ENCODE data around the gene PRDM16.

PRDM16 gene

DNA sequence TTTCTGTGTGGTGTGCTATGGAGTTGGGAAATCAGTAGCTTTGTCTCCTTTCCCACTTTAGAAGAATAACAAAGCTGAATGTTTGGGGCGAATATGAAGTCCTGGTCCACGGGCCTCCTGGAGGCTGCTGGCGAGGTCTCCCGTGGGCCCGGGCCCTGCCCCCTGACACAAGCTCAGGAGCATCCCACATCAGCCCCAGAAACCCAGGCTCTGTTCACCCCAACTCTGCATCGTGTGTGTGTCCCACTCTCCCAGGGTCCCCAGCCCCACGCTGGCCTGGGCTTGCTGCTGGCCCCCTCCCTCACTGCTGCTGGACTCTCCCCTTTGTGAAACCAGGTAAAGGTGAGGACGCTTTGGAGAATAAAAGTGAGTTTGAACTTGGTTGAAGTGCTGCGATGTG lies 8.1 kb downstream of the PRDM16 start (continued):
- TF ChIP-seq, protein P1, sequence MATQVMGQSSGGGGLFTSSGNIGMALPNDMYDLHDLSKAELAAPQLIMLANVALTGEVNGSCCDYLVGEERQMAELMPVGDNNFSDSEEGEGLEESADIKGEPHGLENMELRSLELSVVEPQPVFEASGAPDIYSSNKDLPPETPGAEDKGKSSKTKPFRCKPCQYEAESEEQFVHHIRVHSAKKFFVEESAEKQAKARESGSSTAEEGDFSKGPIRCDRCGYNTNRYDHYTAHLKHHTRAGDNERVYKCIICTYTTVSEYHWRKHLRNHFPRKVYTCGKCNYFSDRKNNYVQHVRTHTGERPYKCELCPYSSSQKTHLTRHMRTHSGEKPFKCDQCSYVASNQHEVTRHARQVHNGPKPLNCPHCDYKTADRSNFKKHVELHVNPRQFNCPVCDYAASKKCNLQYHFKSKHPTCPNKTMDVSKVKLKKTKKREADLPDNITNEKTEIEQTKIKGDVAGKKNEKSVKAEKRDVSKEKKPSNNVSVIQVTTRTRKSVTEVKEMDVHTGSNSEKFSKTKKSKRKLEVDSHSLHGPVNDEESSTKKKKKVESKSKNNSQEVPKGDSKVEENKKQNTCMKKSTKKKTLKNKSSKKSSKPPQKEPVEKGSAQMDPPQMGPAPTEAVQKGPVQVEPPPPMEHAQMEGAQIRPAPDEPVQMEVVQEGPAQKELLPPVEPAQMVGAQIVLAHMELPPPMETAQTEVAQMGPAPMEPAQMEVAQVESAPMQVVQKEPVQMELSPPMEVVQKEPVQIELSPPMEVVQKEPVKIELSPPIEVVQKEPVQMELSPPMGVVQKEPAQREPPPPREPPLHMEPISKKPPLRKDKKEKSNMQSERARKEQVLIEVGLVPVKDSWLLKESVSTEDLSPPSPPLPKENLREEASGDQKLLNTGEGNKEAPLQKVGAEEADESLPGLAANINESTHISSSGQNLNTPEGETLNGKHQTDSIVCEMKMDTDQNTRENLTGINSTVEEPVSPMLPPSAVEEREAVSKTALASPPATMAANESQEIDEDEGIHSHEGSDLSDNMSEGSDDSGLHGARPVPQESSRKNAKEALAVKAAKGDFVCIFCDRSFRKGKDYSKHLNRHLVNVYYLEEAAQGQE (tag by site-specific recombination; IDR thresholded peaks at IDR 0.05), result no peak
- TF ChIP-seq, protein P2, sequence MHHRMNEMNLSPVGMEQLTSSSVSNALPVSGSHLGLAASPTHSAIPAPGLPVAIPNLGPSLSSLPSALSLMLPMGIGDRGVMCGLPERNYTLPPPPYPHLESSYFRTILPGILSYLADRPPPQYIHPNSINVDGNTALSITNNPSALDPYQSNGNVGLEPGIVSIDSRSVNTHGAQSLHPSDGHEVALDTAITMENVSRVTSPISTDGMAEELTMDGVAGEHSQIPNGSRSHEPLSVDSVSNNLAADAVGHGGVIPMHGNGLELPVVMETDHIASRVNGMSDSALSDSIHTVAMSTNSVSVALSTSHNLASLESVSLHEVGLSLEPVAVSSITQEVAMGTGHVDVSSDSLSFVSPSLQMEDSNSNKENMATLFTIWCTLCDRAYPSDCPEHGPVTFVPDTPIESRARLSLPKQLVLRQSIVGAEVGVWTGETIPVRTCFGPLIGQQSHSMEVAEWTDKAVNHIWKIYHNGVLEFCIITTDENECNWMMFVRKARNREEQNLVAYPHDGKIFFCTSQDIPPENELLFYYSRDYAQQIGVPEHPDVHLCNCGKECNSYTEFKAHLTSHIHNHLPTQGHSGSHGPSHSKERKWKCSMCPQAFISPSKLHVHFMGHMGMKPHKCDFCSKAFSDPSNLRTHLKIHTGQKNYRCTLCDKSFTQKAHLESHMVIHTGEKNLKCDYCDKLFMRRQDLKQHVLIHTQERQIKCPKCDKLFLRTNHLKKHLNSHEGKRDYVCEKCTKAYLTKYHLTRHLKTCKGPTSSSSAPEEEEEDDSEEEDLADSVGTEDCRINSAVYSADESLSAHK (tag by site-specific recombination; IDR thresholded peaks at IDR 0.05), result no peak
- TF ChIP-seq, protein P3, sequence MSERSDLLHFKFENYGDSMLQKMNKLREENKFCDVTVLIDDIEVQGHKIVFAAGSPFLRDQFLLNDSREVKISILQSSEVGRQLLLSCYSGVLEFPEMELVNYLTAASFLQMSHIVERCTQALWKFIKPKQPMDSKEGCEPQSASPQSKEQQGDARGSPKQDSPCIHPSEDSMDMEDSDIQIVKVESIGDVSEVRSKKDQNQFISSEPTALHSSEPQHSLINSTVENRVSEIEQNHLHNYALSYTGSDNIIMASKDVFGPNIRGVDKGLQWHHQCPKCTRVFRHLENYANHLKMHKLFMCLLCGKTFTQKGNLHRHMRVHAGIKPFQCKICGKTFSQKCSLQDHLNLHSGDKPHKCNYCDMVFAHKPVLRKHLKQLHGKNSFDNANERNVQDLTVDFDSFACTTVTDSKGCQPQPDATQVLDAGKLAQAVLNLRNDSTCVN (tag by site-specific recombination; optimal IDR thresholded peaks at IDR 0.05), result no peak
- TF ChIP-seq, protein P4, sequence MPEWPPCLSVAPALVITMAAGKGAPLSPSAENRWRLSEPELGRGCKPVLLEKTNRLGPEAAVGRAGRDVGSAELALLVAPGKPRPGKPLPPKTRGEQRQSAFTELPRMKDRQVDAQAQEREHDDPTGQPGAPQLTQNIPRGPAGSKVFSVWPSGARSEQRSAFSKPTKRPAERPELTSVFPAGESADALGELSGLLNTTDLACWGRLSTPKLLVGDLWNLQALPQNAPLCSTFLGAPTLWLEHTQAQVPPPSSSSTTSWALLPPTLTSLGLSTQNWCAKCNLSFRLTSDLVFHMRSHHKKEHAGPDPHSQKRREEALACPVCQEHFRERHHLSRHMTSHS (tag by site-specific recombination; IDR thresholded peaks at IDR 0.05), result no peak

DNA sequence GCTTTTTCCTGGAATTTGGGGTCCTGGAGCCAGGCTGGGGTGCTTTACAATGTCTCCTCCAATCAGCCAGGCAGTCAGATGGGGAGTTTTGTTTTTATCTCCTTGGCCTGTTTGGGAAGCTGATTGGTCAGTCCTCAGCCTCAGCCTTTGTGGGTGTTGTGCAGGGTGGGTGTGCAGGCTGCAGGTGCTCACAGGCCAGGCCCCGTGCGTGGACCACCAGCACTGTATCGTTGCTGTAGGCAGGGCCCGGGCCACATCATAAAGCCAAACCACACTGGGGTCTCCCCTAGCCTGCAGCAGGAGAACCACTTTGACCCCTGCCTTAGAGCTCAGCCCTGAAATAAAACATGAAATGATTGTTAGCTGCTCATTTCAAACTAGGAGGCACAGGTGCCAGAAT lies 8.6 kb downstream of the PRDM16 start:
- no peak for TF ChIP-seq ZNF510 (tag by site-specific recombination; IDR thresholded peaks at IDR 0.05; ENCODE audit: insufficient replicate concordance)
- TF ChIP-seq ZFHX2 (tag by site-specific recombination; conservative IDR thresholded peaks at IDR 0.05), result peak; percentile 24; the same call in 1 of the 2 replicates

DNA sequence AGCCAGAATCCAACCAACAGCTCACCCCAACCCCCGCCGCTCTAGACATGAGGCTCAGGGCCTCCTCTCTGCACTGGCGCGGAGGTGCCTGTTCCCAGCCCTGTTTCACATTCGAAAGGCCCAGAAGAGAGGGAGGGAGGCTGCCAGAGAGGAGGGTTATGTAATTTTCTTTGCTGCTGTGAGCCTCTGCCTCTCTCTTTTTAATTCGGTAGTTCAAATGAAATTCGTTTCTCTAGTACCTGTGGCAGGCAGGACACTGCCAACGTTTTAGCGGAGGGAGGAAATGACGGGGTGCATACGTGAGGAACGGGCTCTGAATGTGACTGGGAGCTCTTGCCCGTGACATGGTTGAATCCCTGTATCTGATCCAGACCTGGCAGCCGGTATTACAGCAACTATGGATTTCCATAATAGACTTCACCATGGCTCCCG lies 9.4 kb downstream of the PRDM16 start:
- CTCF ChIA-PET, result no interaction called here
- POLR2A ChIA-PET, result no interaction called here
- Histone ChIP-seq H3K36me3 (ENCODE audit: control insufficient read depth in 2 of 2, insufficient read depth in 1 of 2, low read length in 2 of 2) (no peaks in the 10 kb centered on the region), H3K4me3 (ENCODE audit: low read depth, low read length) (no peak overlapping the region), H3K4me1 (ENCODE audit: control insufficient read depth, insufficient read depth, low read length) (no peaks in the 10 kb centered on the region; the same call in 1 of the 2 replicates), H3K27ac (ENCODE audit: extremely low read depth, low read depth, low read length) (no peak overlapping the region), H3K9me3 (ENCODE audit: control insufficient read depth, insufficient read depth, low read depth, low read length) (no peaks in the 10 kb centered on the region)
- TF ChIP-seq ZNF248 (tag by site-specific recombination; IDR thresholded peaks at IDR 0.05) (no peak), ZNF16 (tag by site-specific recombination; IDR thresholded peaks at IDR 0.05; ENCODE audit: low read depth) (no peak), ZNF473 (tag by site-specific recombination; IDR thresholded peaks at IDR 0.05) (no peak), BCL11A (tag by site-specific recombination; IDR thresholded peaks at IDR 0.05; ENCODE audit: low read depth) (no peak), SP2 (tag by site-specific recombination; IDR thresholded peaks at IDR 0.05) (no peak), ZIC2 (tag by site-specific recombination; IDR thresholded peaks at IDR 0.05) (0 out of 2 replicates have a peak, but pooled peaks have one; percentile 1)

More for the DNA sequence above, 8.6 kb downstream of the PRDM16 start:
- no peaks in the 10 kb centered on the region for H3K36me3 ChIP-seq (ENCODE audit: control insufficient read depth in 2 of 2, insufficient read depth in 1 of 2, low read length in 2 of 2)
- H3K4me1 ChIP-seq (ENCODE audit: control insufficient read depth, insufficient read depth, low read length), result no peaks in the 10 kb centered on the region; the same call in 1 of the 2 replicates
- H3K9me3 ChIP-seq (ENCODE audit: control insufficient read depth, insufficient read depth, low read depth, low read length), result no peaks in the 10 kb centered on the region
- CTCF ChIA-PET, result no interaction called here
- POLR2A ChIA-PET, result no interaction called here
- H3K4me3 ChIP-seq (ENCODE audit: low read depth, low read length), result no peak overlapping the region
- H3K27ac ChIP-seq (ENCODE audit: extremely low read depth, low read depth, low read length), result no peak overlapping the region
